ENCODE measurements around the gene DUSP7. TPM values are rescaled to one million over a fixed set of nuclear protein-coding genes. Genes with fewer than 3 reads are reported as not detected.

DUSP7 gene
- total RNA-seq, 6 experiments from 2014 or later: 31.7 to 43.3 (median 37.4) TPM

- no peak for TF ChIP-seq CTCF (IDR thresholded peaks at IDR 0.05)
- DNase-seq: peak; percentile 48
- peaks cover 30% of the 10 kb centered on the region for H3K4me1 Mint-ChIP-seq (ENCODE audit: low read depth)
- no peaks in the 10 kb centered on the region for H3K36me3 Mint-ChIP-seq (ENCODE audit: low read depth)
- H3K27ac Mint-ChIP-seq: peak overlapping the region; percentile 69
- H3K4me3 Mint-ChIP-seq: no peak overlapping the region
- no peaks in the 10 kb centered on the region; the same call in 1 of the 2 replicates for H3K27me3 Mint-ChIP-seq (ENCODE audit: insufficient read depth)
- H3K9me3 Mint-ChIP-seq: no peaks in the 10 kb centered on the region
These were observed 33.9 kb downstream of the DUSP7 start for GRCh38 chr3:52022323-52023100.

GRCh38 chr3:52021489-52022268 is 34.7 kb downstream of the DUSP7 start:
- Mint-ChIP-seq H3K27ac (peak overlapping the region; percentile 69), H3K27me3 (ENCODE audit: insufficient read depth) (peaks cover 1% of the 10 kb centered on the region; the same call in 1 of the 2 replicates), H3K36me3 (ENCODE audit: low read depth) (no peaks in the 10 kb centered on the region), H3K9me3 (no peaks in the 10 kb centered on the region), H3K4me3 (no peak overlapping the region), H3K4me1 (ENCODE audit: low read depth) (peaks cover 33% of the 10 kb centered on the region)
- TF ChIP-seq CTCF (IDR thresholded peaks at IDR 0.05): no peak
- DNase-seq: no peak

- H3K4me1 Mint-ChIP-seq (ENCODE audit: low read depth): peaks cover 27% of the 10 kb centered on the region
- no peaks in the 10 kb centered on the region for H3K36me3 Mint-ChIP-seq (ENCODE audit: low read depth)
- no peak for DNase-seq
- H3K27me3 Mint-ChIP-seq (ENCODE audit: insufficient read depth): peaks cover 1% of the 10 kb centered on the region; the same call in 1 of the 2 replicates
- no peak overlapping the region for H3K27ac Mint-ChIP-seq
- H3K9me3 Mint-ChIP-seq: no peaks in the 10 kb centered on the region
- no peak for TF ChIP-seq CTCF (IDR thresholded peaks at IDR 0.05)
- H3K4me3 Mint-ChIP-seq: no peak overlapping the region
These were observed 35.6 kb downstream of the DUSP7 start for GRCh38 chr3:52020796-52021195.

GRCh38 chr3:52019352-52020080 is 36.9 kb downstream of the DUSP7 start:
- no peaks in the 10 kb centered on the region for H3K9me3 Mint-ChIP-seq
- no peak overlapping the region for H3K4me3 Mint-ChIP-seq
- peak overlapping the region; percentile 42; the same call in 1 of the 2 replicates for H3K27ac Mint-ChIP-seq
- DNase-seq: no peak
- TF ChIP-seq CTCF (IDR thresholded peaks at IDR 0.05): no peak
- no peaks in the 10 kb centered on the region for H3K36me3 Mint-ChIP-seq (ENCODE audit: low read depth)
- H3K27me3 Mint-ChIP-seq (ENCODE audit: insufficient read depth): peaks cover 1% of the 10 kb centered on the region; the same call in 1 of the 2 replicates
- H3K4me1 Mint-ChIP-seq (ENCODE audit: low read depth): peaks cover 27% of the 10 kb centered on the region

- no peak overlapping the region for H3K27ac Mint-ChIP-seq
These were observed 37.9 kb downstream of the DUSP7 start for GRCh38 chr3:52018319-52019000.

More at GRCh38 chr3:52018319-52019000, 37.9 kb downstream of the DUSP7 start:
- H3K9me3 Mint-ChIP-seq: no peaks in the 10 kb centered on the region
- H3K36me3 Mint-ChIP-seq (ENCODE audit: low read depth): no peaks in the 10 kb centered on the region
- peaks cover 27% of the 10 kb centered on the region for H3K4me1 Mint-ChIP-seq (ENCODE audit: low read depth)
- no peak for DNase-seq
- H3K27me3 Mint-ChIP-seq (ENCODE audit: insufficient read depth): 0 out of 2 replicates have a peak, but pooled peaks cover 1% of the 10 kb centered on the region
- no peak for TF ChIP-seq CTCF (IDR thresholded peaks at IDR 0.05)
- H3K4me3 Mint-ChIP-seq: no peak overlapping the region

Data from HFFc6 (cell line).